Activated T-helper 1 cell treated with Interleukin-2 at 50 U/mL for 16 hours (primary cell): ENCODE data around the gene CLCN1.

Experiments used
- DNase-seq: peaks from one replicate; pipeline ENCODE4 v3.0.0-alpha.2; 2020; ENCODE audit warnings: low read depth

The CLCN1 gene

DNA sequence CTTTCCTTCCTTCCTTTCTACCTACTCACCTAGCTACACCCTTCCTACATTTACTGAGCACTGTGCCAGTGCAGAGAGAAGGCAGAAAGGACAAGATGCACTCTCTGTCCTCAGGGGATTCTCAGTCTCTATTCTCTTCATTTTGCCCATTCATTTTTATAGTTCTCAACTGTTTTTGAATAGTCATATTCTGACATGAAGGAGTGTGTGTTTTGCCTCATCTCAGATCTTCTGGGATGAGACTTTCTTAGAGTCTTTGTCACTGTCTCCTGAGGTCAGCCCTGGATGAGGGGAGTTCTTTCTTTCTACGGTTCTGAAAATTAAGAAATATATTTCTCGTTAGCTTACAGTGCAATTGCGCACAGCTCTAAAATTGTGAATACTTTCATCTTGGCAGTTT, 21.3 kb downstream of the CLCN1 start:
- no peak for DNase-seq

DNA sequence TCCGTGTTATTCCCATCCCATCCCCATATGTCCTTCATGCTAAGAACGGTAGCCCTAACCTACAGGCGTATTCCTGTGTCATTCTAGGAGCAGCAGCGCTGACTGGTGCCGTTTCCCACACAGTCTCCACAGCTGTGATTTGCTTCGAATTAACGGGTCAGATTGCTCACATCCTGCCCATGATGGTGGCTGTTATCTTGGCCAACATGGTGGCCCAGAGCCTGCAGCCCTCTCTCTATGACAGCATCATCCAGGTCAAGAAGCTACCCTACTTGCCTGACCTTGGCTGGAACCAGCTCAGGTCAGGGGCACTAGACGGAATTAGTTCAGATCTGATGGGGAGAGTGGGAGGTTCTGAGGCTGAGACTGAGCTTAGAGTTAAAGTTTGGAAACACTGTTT, 25.9 kb downstream of the CLCN1 start:
- no peak for DNase-seq

DNA sequence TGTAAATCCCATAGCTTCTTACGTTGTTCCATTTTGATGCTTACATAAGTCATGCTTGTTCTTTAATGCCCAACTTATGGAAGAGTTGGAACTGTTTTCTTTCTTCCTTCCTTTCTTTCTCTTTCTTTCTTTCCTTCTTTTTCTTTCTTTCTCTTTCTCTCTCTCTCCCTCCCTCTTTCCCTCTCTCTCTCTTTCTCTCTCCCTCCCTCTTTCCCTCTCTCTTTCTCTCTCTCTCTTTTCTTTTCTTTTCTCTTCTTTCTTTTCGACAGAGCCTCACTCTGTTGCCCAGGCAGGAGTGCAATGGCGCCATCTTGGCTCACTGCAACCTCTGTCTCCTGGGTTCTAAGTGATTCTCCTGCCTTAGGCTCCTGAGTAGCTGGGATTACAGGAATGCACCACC, 27.7 kb downstream of the CLCN1 start:
- DNase-seq, result no peak

DNA sequence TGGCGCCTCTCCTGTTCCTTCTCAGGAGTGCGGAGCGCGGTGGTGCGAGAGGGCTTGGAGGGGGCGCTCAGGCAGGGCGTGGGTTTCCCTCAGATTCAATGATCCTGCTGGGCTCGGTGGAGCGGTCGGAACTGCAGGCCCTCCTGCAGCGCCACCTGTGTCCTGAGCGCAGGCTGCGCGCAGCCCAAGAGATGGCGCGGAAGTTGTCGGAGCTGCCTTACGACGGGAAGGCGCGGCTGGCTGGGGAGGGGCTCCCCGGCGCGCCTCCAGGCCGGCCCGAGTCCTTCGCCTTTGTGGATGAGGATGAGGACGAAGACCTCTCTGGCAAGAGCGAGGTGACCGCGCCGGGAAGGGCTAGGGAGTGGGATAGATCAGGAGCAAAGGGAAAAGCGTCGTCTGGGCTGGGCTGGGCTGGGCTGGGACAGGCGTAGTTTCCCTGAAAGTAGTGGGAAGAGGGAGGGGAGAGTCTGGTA, 29.6 kb downstream of the CLCN1 start:
- DNase-seq, result peak; percentile 51

DNA sequence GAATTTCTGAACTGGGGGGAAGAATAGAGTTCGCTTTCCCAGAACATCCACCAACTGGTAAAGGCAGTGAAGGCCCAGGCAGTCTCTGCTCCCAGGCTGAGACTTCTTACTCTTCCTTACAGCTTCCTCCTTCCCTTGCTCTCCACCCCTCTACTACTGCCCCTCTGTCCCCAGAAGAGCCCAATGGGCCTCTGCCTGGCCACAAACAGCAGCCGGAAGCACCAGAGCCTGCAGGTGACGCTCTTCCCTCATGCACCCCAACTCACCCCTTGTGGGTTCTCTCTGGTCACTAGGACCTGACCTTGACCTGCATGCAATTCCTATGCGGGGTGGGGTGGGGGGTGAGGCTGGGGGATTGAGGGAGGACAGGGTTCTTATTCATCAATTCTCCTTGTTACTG, 30.1 kb downstream of the CLCN1 start:
- no peak for DNase-seq

DNA sequence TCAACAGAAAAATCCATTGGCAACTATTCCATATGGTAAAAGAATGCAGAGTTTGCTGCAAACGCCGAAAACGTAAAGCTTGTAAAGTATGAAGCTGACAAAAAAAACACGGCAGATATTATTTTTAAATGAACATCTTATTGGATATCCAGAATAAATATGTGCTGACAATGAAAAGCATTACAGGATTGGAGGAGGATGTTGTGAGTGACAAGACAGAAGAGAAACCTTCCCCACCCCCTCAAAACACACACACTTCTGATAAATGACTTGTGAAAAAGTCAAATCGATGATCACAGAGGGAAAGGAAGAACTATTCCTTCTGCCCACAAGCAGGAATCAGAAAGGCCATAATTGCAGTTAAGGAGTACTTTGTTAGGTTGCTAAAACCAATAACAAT, 32.0 kb downstream of the CLCN1 start:
- DNase-seq, result no peak

DNA sequence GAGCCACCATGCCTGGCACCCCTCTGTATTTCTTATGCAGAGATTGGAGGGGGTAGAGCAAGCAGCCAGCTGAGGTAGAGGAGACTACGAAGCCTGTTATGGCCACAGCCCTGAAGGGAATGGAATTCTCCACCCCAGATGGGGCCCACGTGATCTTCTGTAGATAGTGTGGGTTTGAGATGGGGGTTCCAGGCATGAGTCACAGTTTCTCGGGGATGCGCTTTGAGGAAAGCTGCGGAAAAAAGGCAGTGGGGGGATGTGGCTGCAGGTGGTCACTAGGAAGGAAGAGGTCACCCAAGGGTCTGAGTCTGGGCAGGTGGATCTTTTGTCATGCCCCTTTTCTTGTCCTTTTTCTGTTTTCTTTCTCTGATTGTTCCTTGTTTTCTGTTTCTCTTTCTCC, 35.1 kb downstream of the CLCN1 start:
- no peak for DNase-seq

DNA sequence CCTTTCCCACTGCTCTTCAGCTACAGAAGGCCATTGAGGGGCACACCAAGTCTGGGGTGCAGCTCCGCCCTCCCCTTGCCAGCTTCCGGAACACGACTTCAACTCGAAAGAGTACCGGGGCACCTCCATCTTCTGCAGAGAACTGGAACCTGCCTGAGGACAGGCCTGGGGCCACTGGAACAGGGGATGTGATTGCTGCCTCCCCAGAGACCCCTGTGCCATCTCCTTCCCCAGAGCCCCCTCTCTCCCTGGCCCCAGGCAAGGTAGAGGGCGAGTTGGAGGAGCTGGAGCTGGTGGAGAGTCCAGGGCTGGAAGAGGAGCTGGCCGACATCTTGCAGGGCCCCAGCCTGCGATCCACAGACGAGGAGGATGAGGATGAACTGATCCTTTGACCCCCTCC, 35.7 kb downstream of the CLCN1 start:
- no peak for DNase-seq

DNA sequence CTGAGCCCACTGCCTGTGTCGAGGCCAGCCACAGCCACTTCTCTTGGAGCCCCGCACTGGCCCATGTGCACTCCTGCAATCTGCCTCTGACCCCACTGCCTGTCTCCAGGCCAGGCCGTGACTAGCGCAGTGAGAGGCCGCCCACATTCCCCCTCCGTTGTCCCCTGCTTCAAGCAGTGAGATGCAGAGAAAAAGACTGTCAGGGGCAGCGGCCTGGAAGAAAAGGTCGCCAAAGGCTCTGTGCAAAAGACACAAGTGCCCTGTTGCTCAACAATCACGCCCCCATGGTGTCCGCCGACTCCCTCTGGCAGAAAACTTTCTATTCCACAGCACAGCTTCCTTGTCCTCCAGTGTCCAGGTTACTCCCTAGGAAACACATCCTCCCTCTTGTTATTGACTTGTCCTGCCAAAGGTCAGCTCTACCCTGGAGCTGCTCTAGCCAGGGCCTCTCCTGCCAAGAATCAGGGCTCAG, 36.7 kb downstream of the CLCN1 start:
- no peak for DNase-seq

DNA sequence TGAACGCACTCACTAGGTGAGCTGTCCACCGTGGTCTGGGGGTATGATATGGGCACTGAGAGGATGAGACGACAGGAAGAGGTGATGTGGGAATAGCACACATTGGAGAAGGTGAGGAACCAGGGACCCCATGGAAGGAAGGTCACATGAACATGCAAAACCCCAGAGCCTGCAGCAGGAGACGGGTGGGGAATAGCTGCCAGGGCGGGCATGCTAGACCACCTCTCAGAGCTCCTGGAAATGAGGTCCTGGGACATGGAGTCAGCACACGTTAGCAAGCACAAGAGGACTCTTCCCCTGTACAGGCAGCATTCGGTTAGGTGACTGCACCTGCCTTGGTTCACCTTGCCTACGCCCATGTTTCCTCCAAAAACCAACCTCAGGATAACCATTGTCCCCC, 38.5 kb downstream of the CLCN1 start:
- no peak for DNase-seq

DNA sequence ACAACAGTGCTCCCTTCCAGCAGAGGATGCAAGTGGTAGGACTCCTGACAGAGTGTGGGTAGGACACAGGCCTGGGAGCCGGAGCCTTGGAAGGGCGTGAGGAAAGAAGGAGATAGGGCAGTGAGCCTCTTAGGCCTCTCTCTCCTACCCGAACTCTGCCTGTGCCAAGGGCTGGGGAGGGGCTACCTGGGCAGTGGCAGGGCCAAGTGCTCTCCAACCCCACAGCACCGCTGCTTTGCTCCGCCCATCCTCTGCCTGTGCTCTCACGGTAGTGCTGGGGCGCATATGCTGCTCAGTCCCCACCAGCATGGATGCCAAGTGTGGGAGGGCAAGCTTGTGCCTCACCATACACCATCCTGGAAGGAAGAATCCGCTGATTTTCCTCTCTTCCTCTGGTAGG, 39.1 kb downstream of the CLCN1 start:
- DNase-seq, result no peak

DNA sequence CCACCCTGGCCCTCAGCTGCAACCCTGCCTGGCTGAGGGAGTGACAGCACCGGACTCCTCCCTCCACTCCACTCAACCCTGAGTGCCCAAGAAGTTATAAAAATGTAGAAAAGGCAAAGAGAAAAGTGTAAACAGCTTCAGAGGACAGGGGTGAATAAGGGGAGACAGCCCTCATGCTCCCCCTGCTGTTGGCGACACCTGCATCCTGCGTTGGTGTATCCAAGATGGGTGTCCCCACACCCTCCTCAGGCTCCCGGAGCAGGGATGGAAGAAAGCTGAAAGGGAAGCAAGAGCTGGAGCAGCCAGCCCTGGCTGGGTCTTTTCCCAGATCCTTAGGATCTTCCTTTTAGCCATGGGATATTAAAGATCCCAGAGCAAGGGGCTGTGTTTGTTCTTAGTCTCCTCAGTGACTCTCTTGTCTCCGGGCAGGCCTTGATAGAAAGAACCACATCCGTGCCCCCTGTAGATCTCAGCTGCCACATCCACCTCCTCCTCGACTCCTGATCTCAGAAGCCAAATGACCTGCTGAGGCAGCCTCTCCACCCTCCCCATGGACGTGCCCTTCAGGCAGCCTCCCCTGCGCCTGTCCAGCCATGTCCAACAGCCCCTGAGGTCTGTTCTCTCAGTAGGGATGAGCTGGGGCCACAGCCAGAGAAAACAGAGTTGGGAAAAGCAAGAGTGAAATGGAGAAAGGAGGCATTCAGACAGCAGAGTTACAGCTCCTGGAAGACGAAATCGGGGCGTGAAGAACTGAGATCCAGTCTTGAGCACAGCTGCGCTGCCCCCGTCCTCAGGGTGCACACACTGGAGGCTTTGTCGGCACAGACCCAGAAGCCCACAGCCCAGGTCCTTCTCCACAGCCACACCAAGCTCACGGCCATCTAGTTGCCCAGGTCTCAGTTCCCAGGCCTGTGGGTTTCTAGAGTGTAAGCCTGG, 39.8 kb downstream of the CLCN1 start:
- no peak for DNase-seq

DNA sequence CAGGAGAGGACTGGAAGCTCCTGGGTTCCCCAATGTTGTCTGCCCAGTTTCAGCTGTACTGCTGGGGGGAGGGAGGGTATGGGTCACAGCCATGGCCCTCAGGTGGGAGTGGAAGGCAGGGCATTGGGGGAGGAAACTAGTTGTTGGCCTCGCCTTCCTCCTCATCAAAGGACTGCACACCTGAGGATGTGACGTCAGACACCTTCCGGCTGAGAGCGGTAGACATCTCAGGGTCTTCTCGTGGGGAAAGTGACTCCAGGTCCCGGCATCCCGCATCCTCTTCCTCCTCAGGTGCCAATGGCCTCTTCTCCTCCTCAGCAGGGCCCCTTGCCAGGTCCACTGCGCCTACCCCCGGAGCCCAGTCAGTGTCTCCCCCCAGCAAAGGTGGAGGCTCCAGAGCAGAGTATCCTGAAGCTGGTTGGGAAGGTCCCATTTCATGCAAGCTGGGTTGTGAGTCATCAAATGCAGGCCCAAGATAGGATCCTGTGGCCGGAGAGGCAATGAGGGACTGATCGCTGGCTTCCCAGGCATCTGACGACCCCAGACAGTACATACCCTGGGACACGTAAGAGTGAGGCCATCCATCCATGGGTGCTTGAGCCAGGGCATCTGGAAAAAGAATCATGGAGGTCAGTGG, 40.6 kb downstream of the CLCN1 start:
- DNase-seq, result no peak

DNA sequence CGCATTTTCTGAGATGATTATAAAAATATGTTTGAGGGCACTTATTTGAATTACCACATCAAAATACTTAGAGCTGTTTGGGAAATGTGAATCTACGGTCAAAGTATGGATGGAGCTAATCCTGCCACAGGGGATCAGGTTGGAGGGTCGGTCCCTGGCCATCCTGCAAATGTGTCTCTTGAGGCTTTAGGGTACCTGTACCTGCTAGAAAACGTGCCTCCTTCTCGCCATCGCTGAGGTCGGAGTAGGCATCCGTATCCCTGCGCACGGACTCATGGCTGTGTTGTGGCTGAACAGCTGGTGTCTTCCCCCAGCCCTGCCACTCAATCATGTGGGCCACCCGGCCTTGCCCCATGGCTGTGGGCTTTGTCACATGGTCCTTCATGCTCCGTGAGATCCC, 42.7 kb downstream of the CLCN1 start:
- no peak for DNase-seq

DNA sequence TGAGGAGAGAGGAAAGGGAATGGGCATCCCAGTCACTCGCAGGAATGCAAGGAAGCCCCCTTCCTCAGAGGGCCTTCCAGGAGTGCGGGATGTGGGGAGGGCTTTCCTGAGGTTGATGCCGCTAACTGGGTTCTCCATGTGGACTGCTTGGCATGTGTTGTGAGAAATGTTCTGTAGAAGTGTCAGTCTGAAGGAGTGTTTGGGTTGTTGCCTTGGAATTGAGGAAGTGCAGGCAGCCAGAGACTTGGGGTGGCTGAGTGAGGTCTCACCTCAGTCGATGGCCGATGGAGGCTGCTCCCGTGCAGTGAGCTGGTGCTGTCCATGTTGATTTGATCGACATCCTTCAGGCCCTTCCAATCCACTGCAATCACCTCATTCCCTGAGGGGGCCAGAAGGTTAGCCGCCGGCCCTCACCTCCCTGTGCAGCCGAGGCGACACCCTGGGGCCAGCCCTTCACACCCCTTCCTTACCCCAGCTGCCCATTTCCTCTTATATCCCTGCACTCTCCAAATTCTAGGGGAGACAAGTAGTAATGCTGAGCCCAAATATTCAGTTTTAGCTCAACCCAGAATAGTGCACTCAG, 44.0 kb downstream of the CLCN1 start:
- no peak for DNase-seq

DNA sequence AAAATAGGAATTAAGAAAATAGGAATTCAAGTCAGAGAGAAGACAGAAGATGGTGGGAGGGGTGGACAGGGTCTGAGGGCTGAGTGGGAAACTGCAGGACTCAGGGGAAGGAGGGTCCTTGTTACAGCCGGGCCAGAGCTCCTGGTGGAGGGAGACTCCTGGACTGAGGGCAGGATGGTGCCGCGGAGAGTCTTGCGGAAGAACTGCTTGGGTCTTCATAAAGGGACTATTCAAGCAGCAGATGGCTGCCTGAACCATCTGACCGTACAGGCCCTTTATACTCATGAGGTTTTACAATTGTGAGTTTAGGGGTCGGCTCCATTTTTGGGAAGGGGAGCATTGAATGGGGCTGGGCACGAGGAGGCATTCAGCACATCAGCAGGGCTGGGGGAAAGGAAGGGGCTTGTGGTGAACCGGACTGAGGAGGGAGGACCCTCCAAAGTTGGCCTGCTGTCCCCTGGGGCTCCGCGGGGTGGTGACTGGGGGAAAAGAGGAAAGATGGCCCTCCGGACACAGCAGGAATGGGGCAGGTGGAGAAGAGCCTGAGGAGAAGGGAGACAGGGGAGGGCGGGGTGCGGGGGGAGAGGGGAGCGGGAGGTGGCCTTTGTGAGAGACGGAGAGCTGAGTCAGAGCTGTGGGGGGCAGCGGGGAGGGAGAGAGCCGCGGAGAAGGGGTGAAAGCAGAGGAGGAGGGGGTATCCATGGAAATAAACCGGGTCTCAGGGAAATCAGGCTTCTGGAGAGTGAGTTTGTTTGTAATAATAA, 45.1 kb downstream of the CLCN1 start:
- no peak for DNase-seq

DNA sequence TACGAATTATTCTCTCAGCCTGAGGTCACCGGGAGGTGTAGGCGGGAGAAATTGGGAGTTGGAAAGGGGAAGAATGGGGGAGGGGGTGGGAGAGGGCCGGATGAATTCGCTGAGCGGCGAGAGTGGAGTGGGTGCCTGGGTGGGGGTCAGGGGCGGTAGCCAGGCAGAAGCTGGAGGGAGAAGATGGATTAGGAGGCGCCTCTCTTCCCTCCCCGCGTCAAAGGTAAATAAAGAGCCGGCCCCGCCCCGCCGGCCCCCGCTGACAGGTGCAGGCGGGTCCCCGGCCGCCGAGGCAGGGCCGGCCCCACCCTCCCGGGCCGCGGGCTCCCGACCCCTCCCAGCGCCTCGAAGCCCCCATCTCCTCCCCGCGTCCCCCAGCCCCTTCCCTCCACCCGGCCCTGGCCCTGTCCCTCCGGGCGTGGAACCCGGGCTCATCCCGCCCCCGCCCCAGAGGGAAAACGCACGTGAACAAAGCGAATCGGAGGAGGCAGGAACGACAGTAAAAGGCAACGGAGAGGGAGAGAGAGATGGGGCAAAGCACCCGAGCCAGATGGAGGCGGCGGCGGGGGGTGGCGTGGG, 45.7 kb downstream of the CLCN1 start:
- no peak for DNase-seq

DNA sequence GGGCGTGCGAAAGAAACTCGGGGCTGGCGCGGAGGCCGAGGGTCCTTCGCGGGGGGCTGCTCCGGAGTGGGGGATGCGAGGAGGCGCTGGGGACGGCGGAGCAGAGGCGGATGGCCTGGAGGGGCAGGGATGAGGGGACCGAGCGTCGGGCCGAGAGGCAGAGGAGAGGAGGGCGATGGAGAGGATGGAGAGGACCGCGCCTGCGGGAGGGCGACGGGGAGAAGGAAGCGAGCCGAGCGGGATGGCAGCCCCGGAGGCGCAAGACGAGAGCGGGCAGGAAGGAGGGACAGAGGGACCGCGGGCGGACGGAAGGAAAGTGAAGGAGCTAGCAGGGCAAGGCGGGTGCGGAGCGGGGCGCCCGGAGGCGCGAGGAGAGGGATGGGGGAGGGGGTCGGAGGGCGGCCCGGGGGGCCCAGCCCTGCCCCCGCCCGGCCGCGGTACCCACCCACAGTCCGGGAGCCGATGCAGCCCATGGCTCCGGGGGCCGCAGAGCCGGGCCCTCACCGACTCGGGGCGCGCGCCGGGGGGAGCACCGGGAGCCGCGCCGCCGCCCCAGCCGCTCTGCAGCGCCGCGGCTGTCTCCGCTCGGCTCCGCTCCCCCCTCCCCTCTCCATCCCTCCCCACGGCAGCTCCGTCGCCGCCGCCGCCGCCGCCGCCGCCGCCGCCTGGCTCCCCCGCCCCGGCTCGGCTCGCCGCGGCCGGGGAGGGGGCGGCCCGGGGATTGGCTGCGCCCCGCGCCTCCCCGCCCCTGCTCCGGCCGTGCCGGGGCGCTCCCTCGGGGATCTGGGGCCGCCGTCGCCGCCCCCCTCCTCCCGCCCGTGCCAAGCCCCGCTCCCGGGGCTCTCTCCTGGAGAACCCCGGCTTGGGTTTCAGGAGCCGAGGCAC, 46.5 kb downstream of the CLCN1 start, which contains the start of gene FAM131B:
TSS of gene FAM131B (minus strand) at position 583 of the 885 bp plus-strand sequence. CDS start at position 473, 110 bp downstream.
- DNase-seq, result peak; percentile 22

DNA sequence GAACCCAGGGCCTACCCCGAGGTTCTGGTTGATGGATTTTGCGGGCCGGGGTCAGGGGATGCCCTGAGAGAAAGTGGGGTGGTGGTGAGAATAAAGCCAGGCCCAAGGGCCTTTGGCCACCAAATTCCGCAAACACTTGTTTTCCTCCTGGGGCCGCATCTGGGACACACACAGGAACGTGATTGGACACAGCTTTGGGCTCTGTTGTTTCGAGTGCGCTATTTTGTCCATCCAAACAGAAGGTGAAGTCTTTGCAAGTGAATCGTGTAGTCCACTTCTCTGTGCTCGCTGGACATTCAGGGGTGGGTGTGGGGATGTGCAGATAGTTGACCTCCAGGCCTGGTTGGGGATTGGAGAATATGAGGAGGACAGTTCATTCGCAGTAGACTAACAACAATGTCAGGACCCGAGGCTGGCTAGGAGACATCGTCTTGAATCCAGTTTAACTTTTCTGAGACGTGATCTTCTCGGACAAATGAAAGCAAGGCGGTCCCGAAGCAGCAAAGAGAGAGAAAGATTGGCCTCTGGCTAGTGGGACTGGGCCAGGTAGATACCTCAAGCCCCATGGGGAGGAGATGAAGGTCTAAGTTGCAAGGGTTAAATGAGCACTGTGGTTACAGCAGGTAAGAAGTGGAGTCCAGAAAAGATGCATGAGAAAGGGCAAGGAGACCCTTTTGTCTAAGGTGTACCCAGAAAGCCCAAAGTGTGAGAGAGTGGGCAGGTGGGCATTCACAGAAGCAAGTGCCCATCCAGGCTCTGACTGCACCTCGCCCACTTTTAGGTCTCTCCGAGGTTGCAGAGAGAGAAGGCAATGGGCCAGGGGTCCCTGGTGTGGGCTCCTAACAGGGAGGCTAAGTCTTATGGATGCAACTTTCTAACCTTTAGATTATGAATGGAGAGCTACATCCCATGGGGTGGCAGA, 47.4 kb downstream of the CLCN1 start:
- DNase-seq, result no peak

DNA sequence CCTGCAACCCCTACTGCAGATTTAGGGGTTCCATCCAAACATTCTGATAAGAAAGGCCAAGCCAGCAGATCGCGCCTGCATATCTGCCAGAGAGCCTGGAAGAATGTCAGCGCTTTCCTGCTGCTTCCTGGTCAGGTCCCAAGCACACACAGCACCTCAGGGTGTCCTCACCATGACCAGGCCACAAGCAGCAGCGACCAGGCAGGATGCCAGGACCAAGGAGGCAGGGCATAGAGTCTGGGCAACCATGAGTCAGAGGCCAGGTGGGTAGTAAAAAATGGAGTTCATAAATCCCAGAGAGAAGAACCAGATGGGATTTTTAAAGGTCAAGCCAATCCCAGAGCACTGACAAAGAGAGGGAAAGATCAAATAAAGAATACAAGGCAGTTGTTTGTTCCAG, 52.1 kb downstream of the CLCN1 start:
- DNase-seq, result no peak
